ENCODE data around the gene SLC44A3.
A peak's percentile ranks its signal among the peaks of the same experiment; 100 is the strongest.

SLC44A3 gene

DNA sequence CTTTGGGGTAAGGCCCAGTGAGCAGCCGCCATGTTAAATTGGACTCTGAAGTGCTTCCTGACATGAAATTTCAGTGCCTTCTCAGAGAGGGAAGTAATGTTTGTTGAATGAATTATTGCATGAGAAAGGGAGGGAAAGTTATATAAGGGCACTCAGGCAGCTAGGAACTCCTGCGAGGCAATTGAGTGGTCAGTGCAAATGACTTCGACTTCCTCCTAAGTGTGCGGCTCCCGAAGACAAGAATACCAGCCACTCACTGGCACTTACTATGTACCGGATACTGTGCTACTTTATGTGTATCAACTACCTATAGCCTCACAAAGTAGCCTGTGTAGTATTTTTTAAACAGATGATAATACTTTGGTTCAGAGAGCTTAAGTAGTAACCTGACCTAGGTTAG, 54.3 kb downstream of the SLC44A3 start:
- DNase-seq: no peak

DNA sequence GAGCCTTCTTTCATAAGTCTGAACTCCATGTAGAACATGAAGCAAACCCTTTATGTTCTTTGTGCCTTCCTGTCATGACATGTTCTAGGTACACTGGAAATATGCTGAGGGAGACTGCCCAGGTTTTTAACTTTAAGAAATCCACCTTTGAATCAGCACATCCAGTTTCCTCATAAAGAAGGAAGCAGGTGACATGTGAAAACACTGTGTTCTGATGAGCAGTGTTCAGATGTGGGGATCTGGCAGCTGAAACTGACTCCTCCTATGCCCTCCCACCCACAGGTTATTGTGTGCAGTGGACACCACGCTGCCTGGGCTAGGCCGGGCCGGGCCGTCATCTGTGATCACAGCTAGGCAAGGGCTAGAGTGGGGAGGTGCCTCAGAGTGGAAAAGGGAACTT, 55.6 kb downstream of the SLC44A3 start:
- DNase-seq: no peak

DNA sequence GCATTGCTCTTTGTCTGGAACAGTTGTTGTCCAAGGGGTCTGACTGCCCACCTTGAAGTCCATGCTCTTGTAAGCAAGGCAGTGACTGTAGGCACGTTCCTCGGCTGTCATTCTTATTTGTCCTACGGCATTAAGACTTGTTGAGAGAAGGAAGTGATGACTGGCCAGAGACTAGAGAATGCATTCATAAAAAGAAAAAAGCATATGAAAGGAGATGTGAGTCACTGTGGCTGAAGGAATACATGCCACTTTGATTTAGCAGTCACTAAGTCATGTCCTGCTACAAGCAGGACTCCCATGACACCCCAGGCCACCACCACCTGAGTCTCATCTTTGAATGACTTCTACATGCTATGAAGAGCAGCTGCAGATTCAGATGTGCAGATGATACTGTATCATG, 56.2 kb downstream of the SLC44A3 start:
- DNase-seq: no peak

DNA sequence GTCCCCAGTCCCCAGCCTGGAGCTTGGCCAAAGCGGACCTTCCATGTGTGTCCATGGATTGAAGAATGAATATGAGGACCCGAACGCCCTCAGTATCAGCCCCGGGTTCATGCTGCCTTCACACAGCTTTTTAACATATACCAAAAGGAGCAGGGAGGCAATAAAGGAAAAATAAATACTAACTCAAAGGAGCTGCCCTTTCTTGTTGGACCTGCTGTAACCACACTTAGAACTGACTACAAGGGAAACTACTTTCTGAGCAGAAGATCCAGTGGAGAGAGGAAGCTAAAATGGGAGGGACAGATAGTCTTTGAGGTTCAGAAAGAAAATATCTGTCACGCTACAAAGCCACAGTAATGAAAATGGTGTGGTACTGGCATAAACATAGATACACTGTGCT, 58.2 kb downstream of the SLC44A3 start:
- DNase-seq: no peak

DNA sequence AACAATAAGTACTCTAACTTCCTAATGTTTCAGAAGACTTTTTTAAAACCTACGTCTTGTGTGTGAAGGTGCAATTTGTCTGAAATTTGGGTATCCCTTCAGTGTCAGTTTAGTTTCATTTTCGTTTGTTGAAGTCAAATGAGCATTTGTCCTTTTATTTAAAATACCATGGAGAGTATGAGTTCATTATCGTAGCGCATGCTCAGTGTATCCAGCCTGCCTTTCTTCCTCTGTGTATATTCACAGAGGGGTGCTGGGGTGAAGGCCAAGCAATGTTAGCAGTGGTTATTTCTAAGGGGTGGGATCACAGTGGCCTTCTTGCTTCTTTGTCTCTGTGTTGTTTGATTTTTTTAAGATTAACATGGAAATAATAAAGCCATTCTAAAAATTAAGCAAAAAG, 63.5 kb downstream of the SLC44A3 start:
- DNase-seq: peak; percentile 57 to 75

DNA sequence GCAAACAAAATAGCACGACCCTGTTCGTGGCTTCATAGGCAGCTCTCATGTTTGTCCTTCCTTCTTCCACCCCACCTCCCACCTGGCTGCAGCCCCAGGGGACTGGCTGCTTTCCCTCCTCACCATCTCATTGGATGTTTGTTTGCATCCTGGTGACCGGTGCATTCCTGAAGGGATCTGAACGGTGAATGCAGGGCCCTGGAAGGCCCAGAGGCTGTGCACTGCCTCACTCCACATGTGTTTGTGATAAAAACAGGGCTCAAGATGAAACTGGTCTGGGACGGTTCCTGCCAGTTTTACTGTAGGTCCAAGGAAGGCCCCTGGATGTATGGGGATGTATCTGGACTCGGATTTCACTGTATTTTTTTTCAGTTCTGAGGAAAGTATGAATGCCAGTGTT, 63.9 kb downstream of the SLC44A3 start:
- DNase-seq: peak; percentile 57 to 81

DNA sequence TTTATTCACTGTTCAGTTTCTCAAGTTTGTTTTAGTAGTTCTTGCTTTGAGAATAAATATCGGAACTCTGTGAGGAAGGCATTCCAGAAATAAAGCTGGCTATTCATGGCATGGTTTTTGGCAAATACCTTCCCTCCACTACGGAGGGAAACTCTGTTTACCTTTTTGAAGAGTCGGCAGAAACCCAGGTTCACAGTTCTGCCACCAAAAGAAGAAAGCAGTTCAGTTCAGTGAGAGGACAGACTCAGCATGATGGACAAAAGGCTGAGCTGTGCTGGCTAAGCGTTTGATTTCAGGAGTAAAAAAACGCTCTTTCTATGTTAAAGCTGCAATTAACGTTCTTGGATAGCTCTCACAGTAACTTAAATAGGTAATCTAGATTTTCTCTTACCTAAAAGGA, 64.3 kb downstream of the SLC44A3 start:
- DNase-seq: no peak

DNA sequence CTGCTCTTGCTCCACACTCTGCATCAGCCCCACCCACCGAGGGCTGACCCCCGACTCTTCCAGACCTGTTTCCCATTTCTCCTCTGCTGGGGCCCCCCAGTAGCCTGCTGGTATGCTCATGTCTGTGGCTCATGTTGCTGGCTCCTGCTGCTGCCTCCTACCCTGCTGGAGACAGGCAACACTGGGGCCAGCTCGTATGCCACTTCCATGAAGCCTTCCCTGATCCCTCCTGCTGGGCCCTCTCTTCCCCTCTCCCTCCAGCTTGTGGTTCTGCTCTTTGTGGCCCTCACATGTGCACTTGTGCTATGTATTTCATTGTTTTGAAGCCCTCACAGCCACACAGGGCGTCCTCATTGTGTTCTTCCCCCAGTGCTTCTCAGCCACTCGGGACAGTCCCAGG, 66.2 kb downstream of the SLC44A3 start:
- no peak for DNase-seq

DNA sequence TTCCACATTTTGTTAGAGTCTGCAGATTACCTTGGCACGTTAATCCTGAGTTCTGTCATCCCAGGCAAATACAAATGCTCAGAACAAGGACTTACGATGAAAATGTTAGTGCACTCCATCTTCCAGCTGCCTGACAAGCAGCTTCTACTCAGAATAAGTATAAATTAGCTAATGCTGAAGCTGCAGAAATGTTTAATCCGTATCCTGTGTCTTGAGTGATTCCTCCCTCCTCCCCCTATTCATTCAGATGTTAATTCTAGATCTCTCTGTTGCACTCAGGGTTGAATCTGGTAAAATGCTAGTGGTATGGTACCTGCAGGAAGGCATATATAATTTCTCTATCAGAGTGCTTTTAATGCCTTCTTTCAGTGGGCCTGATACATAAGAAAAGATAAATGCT, 66.9 kb downstream of the SLC44A3 start:
- no peak for DNase-seq

DNA sequence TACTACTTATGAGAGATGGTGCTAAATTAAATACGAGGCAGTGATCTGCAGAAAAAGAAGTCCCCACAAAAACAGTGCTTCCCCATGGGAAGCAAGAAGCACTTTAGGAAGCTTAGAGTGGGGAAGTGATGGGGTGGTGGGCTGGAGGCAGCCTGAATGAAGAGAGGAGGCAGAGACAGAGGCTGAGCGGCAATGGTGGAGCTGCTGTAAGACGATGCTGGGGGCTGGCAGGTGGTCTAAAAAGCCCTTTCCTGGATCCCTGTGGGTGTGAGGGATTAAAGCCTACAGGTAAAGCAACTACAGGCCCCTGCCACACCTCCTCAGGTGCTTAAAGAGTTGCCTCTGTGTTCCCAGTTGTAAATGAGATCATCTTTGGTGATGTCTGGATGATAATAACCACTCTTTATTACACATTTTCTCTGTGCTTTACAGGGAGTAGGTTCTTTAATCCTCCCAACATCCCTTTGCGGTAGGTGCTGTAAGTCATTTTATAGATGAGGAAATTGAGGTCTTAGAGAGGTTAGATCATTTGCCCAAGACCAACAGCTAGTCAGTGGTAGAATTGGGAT, 67.5 kb downstream of the SLC44A3 start:
- no peak for DNase-seq

DNA sequence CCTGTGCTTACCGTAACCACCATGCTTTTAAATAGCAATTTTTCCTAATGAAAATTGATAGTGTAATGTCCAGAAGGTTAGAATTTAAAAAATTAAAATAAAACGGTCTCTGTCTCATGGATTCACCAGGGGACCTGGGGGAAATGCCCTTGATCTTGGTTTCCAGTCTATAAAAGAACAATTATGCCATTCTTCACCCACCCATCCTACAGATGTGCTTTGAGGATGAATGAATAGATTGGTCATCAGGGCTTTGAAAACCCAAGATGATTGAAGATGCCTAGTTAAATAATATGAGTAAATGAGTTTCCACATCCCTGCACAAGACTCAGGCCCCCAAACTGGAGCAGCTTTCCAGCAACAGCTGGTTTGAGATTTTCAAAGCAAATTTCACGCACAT, 68.0 kb downstream of the SLC44A3 start:
- DNase-seq: no peak

DNA sequence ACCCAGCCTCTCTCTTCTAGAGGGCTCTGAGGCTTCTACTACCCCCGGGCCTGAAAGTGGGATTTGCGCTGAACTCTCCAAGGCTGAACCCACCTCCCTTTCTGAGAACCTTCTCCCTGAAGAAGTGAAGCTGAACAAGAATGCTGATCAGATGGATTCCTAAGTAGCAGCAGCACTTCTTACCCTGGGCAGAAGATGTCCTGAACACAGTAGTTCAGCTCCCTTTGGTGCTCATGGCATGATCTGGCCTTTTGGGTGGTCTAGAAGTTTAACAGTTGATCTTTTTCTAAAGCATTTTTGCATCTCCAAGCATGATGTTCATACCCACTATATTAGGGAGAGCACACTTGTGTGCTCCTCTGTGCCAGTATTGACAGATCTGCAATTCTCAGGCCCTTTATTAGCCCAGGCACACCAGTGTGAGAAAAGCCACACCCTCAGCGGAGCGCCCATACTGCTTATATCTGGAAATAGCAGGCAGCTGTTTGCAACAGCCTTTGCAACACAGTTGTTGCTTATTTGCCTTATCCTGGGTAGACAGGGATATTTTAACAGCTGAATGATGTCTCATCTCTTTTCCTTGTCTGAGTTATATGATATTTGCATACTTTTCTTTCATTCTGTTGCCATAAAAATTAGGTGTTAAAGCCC, 72.6 kb downstream of the SLC44A3 start:
- no peak for DNase-seq

DNA sequence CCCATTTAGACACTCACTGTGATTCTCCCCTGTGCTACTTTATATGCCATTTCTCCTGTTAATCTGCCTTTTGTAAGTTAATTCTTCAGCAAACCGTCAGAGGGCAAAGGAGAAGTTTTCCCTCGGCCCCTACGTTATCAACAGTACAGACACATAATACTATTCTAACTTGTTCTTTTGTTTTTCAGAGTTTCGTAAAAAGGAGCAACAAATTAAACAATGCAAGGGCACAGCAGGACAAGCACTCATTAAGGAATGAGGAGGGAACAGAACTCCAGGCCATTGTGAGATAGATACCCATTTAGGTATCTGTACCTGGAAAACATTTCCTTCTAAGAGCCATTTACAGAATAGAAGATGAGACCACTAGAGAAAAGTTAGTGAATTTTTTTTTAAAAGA, 74.5 kb downstream of the SLC44A3 start:
- no peak for DNase-seq

DNA sequence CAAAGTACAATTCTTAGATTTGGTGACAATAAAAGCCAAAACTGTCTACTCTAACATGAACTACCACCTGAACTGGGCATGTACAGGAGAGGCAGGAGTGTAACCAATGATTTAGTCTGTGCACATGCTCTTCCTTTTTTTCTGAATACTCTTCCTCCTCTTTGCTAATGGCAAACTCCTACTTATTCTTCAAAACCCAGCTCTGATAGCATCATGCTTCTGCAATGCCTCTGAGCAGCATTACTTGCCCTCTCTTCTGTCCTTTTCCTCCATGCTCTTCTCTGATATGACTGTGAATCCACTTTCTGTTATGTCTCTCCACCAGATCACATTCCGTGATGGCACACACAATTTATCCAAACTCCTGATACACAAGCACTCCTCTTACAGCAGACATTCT, 75.4 kb downstream of the SLC44A3 start:
- no peak for DNase-seq

DNA sequence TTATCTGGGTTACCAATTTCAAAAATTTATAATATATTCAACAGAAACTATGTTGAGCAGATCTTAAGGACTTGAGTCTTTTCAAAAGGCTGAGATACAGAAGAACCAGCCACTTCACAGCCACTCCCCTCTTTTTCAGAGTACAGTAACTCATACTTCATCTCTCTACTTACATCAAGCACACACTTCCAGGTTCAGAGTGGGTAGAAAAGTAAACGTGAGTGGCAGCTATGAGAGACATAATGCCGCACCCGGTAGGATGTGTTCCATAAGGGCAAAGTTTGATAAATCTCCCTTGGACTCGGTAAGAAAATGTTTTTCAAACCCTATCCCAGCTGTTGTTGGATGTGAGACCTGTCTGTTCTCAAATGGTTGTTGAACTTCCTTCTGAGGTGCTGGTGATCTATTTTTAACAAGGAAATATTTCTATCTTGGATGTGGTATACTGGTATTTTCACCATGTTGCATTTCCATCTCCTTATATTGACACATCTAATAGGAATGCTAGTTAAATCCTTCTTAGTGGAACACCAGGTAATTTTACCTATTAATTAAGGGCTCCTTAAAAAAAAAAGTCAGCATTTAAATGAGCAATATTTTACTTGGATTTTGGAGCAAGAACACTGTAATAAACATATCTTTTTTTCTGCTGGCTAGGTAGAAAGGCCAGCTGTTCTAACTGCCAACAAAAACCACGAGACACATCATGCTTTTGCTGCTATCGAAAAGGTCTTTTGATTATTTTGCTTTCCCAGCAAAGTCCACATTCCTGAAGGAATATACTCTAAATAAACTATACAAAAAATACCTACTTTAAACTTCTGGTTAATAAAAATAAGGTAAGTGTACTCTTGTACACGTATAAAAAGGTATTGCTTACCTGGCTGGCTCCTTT, 78.6 kb downstream of the SLC44A3 start:
- no peak for DNase-seq

DNA sequence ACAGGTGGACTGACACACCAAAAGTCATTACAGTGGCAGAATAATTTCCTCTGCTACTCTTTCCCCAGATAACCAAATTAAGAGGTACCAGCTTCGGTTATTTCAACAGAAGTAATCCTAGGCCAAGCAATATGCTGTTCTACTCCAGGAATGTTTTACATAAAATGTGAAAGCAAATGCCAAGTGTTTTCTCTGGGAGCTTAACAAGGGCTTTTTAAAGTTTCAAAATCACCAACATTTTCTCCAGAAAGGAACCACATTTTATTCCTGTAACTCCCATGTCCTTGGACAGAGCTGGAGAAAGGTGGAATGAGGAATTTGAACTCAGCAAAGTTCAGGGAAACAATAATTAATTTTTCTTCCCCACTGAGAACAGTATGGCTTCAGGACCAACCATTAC, 79.6 kb downstream of the SLC44A3 start:
- DNase-seq: no peak

DNA sequence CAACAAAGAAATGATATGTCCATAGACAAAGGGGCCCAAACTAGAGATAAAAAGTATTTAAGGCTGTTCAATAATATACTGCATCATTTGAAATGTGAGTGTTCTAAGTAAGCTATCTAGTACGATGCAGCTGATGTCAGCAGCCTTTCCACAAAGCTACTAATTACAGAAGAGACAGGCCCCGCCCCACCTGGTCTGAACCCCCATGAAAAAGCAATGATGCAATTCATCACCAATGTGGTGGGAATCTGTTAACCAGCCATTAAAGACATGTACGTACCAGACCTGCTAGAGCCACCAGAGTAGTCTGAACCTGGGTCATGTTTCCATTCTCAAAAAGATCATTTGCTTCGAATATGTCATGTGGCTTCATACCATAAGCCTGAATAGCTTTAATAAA, 81.7 kb downstream of the SLC44A3 start:
- DNase-seq: peak in 1 of 2 experiments; percentile 1

DNA sequence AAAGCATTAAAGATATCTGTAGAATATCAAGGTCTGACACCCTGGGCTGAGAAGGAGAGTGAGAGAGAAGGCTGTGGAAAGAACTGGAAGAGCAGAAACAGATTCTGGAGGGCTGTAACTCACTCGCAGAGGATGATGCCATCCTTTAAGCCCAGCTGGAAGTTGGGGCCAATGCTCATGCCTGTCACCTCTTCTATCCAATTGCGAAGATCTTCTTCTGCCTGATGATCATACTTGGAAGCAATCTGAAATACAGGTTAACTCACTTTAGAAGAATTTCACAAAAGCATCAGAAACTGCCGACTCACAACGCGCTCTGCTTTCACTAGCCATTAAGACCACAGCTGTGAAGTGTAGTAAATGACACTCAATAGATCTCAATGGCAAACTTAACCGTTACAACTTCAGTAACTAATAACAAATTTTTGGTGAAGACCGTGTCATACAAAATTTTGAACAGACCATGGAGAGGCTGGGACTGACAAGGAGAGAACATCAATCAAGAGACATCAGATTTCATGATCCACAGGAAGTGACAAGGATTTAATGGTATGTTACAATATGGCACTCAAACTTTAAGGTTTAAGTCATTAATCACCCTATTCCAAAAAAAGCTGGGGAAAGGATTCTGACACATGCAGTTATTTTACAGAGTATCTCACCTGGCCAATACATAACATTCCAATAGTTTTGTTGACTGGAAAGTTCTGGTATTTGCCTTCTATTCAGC, 83.3 kb downstream of the SLC44A3 start:
- no peak for DNase-seq

DNA sequence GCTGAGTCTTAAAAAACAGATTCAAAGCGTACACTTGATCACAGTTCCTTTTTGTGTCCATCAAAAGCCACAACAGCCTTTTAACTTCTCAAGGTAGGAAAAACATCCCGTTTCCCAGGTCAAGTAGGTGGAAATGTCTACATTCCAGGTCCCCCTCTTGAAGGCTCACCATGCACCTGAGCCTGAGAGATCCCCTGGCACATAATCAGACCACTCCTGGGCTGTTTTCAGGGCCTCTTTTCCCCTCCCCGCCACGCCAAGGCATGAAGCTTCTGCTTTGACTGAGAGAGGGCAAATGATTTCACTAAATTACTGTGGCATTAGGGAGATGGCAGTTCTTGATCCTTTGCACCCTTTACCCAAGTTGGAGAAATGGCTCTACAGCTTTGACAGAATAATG, 85.0 kb downstream of the SLC44A3 start:
- no peak for DNase-seq

DNA sequence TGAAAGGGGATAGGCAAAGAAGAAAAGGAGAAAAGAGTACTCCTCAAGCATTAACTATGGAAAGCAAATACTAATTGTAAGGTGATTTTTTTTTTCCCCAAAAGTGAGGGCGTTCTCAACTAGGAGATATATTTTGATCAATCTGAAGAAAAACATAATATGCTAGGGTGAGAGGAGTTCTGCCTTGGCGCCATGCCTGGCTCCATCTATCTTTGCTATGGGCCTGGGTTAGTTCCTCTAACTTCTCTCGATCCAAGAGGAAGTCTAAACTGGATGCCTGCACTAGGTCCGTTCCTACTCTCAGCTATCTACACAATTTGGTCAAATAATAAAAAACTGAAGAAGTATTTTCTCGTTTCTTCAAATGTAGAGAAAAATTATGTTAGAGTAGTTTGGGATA, 86.2 kb downstream of the SLC44A3 start:
- no peak for DNase-seq

DNA sequence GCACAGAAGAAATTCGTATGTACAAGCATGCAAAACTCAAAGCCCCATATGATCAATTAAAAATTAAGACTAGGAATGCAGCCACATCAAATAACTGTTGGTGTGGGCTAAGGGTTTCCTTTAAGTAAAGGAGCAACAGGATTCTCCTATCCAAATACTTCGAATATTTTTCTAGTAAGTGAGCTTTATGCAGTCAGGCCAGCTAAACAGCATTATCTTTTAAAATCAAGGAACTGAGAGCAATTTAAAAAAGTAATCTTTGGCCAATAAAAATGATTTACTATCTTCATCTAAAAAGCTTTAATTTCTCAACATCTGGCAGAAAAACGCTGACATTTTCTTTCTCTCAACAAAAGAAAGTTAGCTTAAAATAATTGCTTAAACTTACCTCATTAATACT, 87.0 kb downstream of the SLC44A3 start:
- DNase-seq: no peak

DNA sequence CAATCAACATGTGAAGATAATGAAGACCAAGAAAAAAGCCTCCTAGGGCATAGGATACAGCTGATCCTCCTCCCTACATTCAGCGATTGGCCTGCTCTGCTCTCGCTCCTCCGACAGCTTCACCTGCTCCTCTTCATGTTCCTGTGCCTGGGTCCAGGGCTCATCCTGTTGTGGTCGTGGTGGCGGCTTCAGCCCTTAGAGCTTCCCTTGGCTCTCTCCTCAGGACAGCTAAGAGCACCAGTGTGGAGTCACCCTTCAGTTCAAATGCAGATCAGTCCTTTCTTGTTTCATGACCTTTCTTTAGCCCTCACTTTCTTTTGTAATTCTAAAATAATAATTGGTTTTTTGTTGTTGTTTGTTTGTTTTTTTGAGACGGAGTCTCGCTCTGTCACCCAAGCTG, 88.0 kb downstream of the SLC44A3 start:
- DNase-seq: no peak

DNA sequence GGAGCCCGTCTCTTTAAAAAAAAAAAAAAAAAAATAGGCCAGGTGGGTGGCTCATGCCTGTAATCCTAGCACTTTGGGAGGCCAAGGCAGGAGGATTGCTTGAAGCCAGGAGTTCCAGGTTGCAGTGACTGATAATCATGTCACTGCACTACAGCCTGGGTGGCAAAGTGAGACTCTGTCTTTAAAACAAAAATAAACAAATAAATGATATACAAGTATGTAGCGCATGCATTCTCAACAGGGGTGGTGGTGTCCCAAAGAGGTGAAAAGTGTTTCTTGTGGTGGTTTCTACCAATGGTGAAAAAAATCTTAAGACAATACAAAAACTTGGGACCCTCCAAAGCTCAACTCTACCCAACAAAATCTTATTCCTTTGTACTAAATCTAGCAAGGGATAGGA, 88.8 kb downstream of the SLC44A3 start:
- no peak for DNase-seq

DNA sequence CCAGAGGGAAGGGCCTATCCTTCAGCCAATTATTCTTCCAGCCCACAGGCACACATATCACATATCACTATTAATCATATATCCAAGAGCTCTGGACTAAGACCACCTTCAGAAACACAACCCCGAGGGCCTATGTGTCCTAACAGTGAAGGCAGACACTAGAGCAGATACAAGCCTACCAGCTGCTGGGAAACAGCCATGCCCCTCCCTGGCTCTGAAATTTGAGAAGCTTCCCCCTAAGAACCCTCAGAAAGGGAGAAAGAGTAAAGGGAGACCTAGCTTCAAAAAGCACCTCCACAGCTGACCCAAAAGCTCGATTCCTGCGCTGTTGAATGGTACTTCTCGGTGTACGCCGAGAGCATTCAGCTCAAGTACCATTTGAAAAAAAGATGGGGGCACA, 89.3 kb downstream of the SLC44A3 start:
- DNase-seq: no peak
